GM12878 (cell line): ENCODE measurements around the gene GDNF. TPM values are rescaled to one million over a fixed set of nuclear protein-coding genes. Genes with fewer than 3 reads are reported as not detected.

Source experiments
- ATAC-seq: fragments of 200-7000 bp; cut with Tn5 transposase; 3 replicates; pipeline ENCODE4 v1.9.1; 2020; ENCODE audit warnings: mild to moderate bottlenecking, moderate library complexity
- BruUV-seq: library from RNA; stranded (reverse); fragments of 400-500 nt; replicated peaks from 2 replicates; lab custom pipeline; 2021; lab: Mats Ljungman, UMichigan
- CTCF ChIA-PET: fragments of 300-600 bp; sonication (Branson Sonifier 250); formaldehyde crosslinking; extraction: SDS; loops from one replicate; lab custom pipeline; 2021; ENCODE audit warnings: inconsistent platforms; lab: Yijun Ruan, JAX
- POLR2A ChIA-PET: fragments of 350-600 bp; formaldehyde crosslinking; extraction: SDS; loops from one replicate; lab custom pipeline; 2021; ENCODE audit warnings: inconsistent platforms; lab: Charles Lee
- RAD21 ChIA-PET: fragments of 300-600 bp; sonication (Branson Sonifier 250); formaldehyde crosslinking; loops from one replicate; lab custom pipeline; 2023; ENCODE audit warnings: antibody characterized with exemption; ENCODE audit not compliant: unreplicated experiment; lab: Charles Lee
- SMC1A ChIA-PET: fragments of 300-600 bp; sonication (Branson Sonifier 250); formaldehyde crosslinking; loops from one replicate; lab custom pipeline; 2023; ENCODE audit not compliant: unreplicated experiment, uncharacterized antibody; lab: Charles Lee
- DNase-seq: peaks from one replicate; pipeline ENCODE4 v3.0.0-alpha.2; 2011; ENCODE audit warnings: low read depth, low spot score
- FAIRE-seq: peaks from 3 replicates; lab custom pipeline; 2011; peaks lifted over from hg19 to GRCh38; lab: Jason Lieb, UNC
- H2AFZ ChIP-seq: 2 replicates; pipeline ENCODE4 v1.6.0; 2011; ENCODE audit warnings: low read depth, low read length, control low read depth; ENCODE audit not compliant: control insufficient read depth
- H3K27ac ChIP-seq: 2 replicates; pipeline ENCODE4 v1.5.1; 2011; ENCODE audit warnings: control low read depth; ENCODE audit not compliant: control insufficient read depth, insufficient read depth
- H3K27me3 ChIP-seq, 2 experiments: replicated peaks in 1 of 2; 2 replicates each; pipeline versions ENCODE4 v1.6.0 to v1.6.1; 2011; ENCODE audit warnings: low read length in 1 of 2; ENCODE audit not compliant: control insufficient read depth in 2 of 2, insufficient read depth in 2 of 2
- H3K36me3 ChIP-seq, 2 experiments: 2 replicates each; pipeline ENCODE4 v1.5.1; 2011; ENCODE audit warnings: low read length in 1 of 2; ENCODE audit not compliant: control insufficient read depth in 2 of 2, insufficient read depth in 2 of 2
- H3K4me1 ChIP-seq: 2 replicates; pipeline ENCODE4 v1.6.1; 2011; ENCODE audit warnings: mild to moderate bottlenecking, low read length, moderate library complexity, mixed read lengths; ENCODE audit not compliant: control insufficient read depth, insufficient read depth
- H3K4me2 ChIP-seq: 2 replicates; pipeline ENCODE4 v1.6.0; 2011; ENCODE audit warnings: control low read depth; ENCODE audit not compliant: control insufficient read depth, insufficient read depth
- H3K4me3 ChIP-seq: fragments of 200-600 bp; sonication (generic); 2 replicates; pipeline ENCODE4 v1.5.1; 2016
- H3K79me2 ChIP-seq: 2 replicates; pipeline ENCODE4 v1.6.0; 2011; ENCODE audit warnings: low read length; ENCODE audit not compliant: control insufficient read depth, insufficient read depth
- H3K9ac ChIP-seq: 2 replicates; pipeline ENCODE4 v1.8.0; 2011; ENCODE audit warnings: low read length, control low read depth, mixed read lengths; ENCODE audit not compliant: control insufficient read depth, insufficient read depth
- H3K9me3 ChIP-seq: replicated peaks from 3 replicates; pipeline ENCODE4 v1.5.1; 2011; ENCODE audit warnings: mild to moderate bottlenecking, low read length; ENCODE audit not compliant: control insufficient read depth, insufficient read depth
- H4K20me1 ChIP-seq: 2 replicates; pipeline ENCODE4 v1.6.0; 2011; ENCODE audit not compliant: control insufficient read depth, insufficient read depth
- E2F4 ChIP-seq: IDR thresholded peaks from 2 replicates; pipeline ENCODE4 v1.6.1; 2012; ENCODE audit warnings: low read depth, low read length, improper control_type of control experiment
- HSF1 ChIP-seq: fragments of 150-350 bp; IDR thresholded peaks from 2 replicates; pipeline ENCODE4 v1.6.1; 2014; ENCODE audit warnings: mild to moderate bottlenecking, low read depth, low read length
- whole genome bisulfite sequencing: methylation state at CpG from one replicate; pipeline ENCODE4 v1.1.6; 2016; ENCODE audit warnings: low lambda C conversion rate; ENCODE audit not compliant: insufficient replicate concordance, insufficient coverage; ENCODE audit errors: missing lambda C conversion rate; 5-methylcytosine and 5-hydroxymethylcytosine counted together
- in situ Hi-C: fragments of 300-500 bp; cut with MboI; formaldehyde crosslinking; loops from 9 replicates; pipeline ENCODE4 v1.14.3; 2018; ENCODE audit warnings: mixed read lengths
- intact Hi-C: fragments of 100-400 bp; cut with micrococcal nuclease; formaldehyde crosslinking; loops from one replicate; pipeline ENCODE4 v1.14.2; 2022; ENCODE audit not compliant: unreplicated experiment
- polyA plus RNA-seq, 11 experiments: library from polyadenylated mRNA; depleted of rRNA in 4 of 11; unstranded in 6 of 11; stranded (reverse) in 5 of 11; fragments of >200 nt; fragmentation: Nextera tagmentation in 4 of 11; fragmentation: Illumina TruSeq in 1 of 11; extraction: Ambion mirVana in 4 of 11; extraction: Trizol in 1 of 11; gene quantifications; 1 replicate in 1 of 11; 2 replicates in 10 of 11; pipeline versions ENCODE4 v1.2.1 to v1.2.3, GENCODE V29; 2011 to 2016; ENCODE audit warnings: inconsistent platforms in 2 of 11, missing spikeins in 2 of 11, low read depth in 1 of 11
- total RNA-seq, 4 experiments: library from RNA; depleted of rRNA in 3 of 4; stranded (reverse); fragments of >200 nt in 3 of 4; fragmentation: Illumina TruSeq in 1 of 4; extraction: Trizol in 1 of 4; gene quantifications; 2 replicates each; pipeline versions ENCODE4 v1.2.1 to v1.2.3, GENCODE V29; 2013 to 2021

GDNF gene
- total and polyA plus RNA-seq, 10 of the 15 experiments (the other 5 are each of a cell fraction or from before 2014, with no cell fraction given): not detected

- in situ Hi-C loops: no loop called here
- ChIA-PET SMC1A (no interaction called here), RAD21 (no interaction called here), CTCF (interaction anchor here (0.7 kb wide), 1 partner anchor 337 kb away, joined by 3 read pairs; no protein-coding TSS in a partner anchor), POLR2A (interaction anchor here (0.6 kb wide), 1 partner anchor 166 kb away, joined by 6 read pairs; no protein-coding TSS in a partner anchor)
- Histone ChIP-seq H3K79me2 (no peaks in the 10 kb centered on the region), H4K20me1 (no peaks in the 10 kb centered on the region), H3K36me3 (no peaks in the 10 kb centered on the region), H3K4me3 (no peak overlapping the region), H3K9me3 (no peaks in the 10 kb centered on the region; the same call in 2 of the 3 replicates), H3K27ac (no peak overlapping the region), H3K4me1 (peaks cover 20% of the 10 kb centered on the region), H3K27me3 (no peaks in the 10 kb centered on the region), H3K9ac (no peak overlapping the region), H3K4me2 (no peak overlapping the region), H2AFZ (no peak overlapping the region)
- ATAC-seq (no peak), DNase-seq (no peak), FAIRE-seq (no peak)
- no peak for TF ChIP-seq E2F4
- TF ChIP-seq HSF1: no peak
- WGBS: 64% methylated on average over 3 of the region's 3 CpGs
- intact Hi-C loops: no loop called here
- BruUV-seq: no TSS peak
Observed at GRCh38 chr5:37855438-37855837, 15.6 kb upstream of the GDNF start.

GRCh38 chr5:37851305-37851704, 11.5 kb upstream of the GDNF start:
- WGBS: 35% methylated on average over 3 of the region's 4 CpGs
- H3K27ac ChIP-seq: no peak overlapping the region
- BruUV-seq: no TSS peak
- DNase-seq (no peak), ATAC-seq (no peak)
- SMC1A ChIA-PET: no interaction called here
- H3K9ac ChIP-seq: no peak overlapping the region
- no peak overlapping the region for H2AFZ ChIP-seq
- H4K20me1 ChIP-seq: no peaks in the 10 kb centered on the region
- no peak overlapping the region for H3K4me3 ChIP-seq
- no peak for TF ChIP-seq HSF1
- TF ChIP-seq, all 136 proteins: peak for 0
- peaks cover 8% of the 10 kb centered on the region for H3K4me1 ChIP-seq
- FAIRE-seq: no peak
- in situ Hi-C loops (no loop called here), intact Hi-C loops (no loop called here)
- no peaks in the 10 kb centered on the region; the same call in 2 of the 3 replicates for H3K9me3 ChIP-seq
- POLR2A ChIA-PET: no interaction called here
- CTCF ChIA-PET: no interaction called here
- H3K4me2 ChIP-seq: no peak overlapping the region
- no peaks in the 10 kb centered on the region for H3K27me3 ChIP-seq
- RAD21 ChIA-PET: no interaction called here
- no peaks in the 10 kb centered on the region for H3K79me2 ChIP-seq
- H3K36me3 ChIP-seq: no peaks in the 10 kb centered on the region
